Measurements from ENCODE around the gene HSD17B13. TPM values are rescaled to one million over a fixed set of nuclear protein-coding genes. Genes with fewer than 3 reads are reported as not detected.

Gene HSD17B13
- total RNA-seq, 1 experiment from 2014 or later, result 0.56 TPM

Small RNAs within 50 kb of the gene (small RNA-seq; reads per million reads assigned to genes)
- not detected for gene MIR5705

Other genes with a start within 250 kb of the HSD17B13 start
- gene KLHL8, start 102.3 kb downstream of the HSD17B13 start, total RNA-seq (2014; rRNA removed; shearing (Covaris generic); ENCODE audit: low replicate concordance), result 17.6 and 26.4 TPM in 2 replicates
- 4.7 and 31.0 TPM in 2 replicates for gene HSD17B11, start 68.3 kb upstream of the HSD17B13 start, total RNA-seq (2014; rRNA removed; shearing (Covaris generic); ENCODE audit: low replicate concordance)
- gene NUDT9, start 99.7 kb upstream of the HSD17B13 start, total RNA-seq (2014; rRNA removed; shearing (Covaris generic); ENCODE audit: low replicate concordance), result 17.6 and 18.5 TPM in 2 replicates
- gene SPARCL1, start 206.5 kb upstream of the HSD17B13 start, total RNA-seq (2014; rRNA removed; shearing (Covaris generic); ENCODE audit: low replicate concordance), result 0.11 TPM in 1 of 2 replicates, not detected in the other